SU-DHL-6 (cell line): Measurements from ENCODE around the gene CYLC2.

ENCODE experiments used
- H2AFZ ChIP-seq: fragments of 200-600 bp; sonication (generic); 2 replicates; pipeline ENCODE4 v1.6.1; 2014; ENCODE audit warnings: low read depth, mild to moderate bottlenecking, moderate library complexity, mixed read lengths, antibody characterized with exemption, low read length; ENCODE audit not compliant: severe bottlenecking
- H3F3A ChIP-seq: fragments of 200-600 bp; shearing (Covaris generic); 2 replicates; pipeline ENCODE4 v1.6.0; 2016; ENCODE audit warnings: antibody characterized with exemption, mild to moderate bottlenecking; ENCODE audit not compliant: insufficient read depth
- H3K27ac ChIP-seq: fragments of 200-600 bp; sonication (generic); 2 replicates; pipeline ENCODE4 v1.5.1; 2016; ENCODE audit warnings: low read depth, mild to moderate bottlenecking, low read length, moderate library complexity, mixed read lengths
- H3K27me3 ChIP-seq: fragments of 200-600 bp; sonication (generic), shearing (Covaris generic); 2 replicates; pipeline ENCODE4 v1.6.0; 2014; ENCODE audit warnings: mild to moderate bottlenecking, low read length
- H3K36me3 ChIP-seq: fragments of 200-600 bp; sonication (generic); 2 replicates; pipeline ENCODE4 v1.6.1; 2014; ENCODE audit warnings: mild to moderate bottlenecking, low read length, mixed read lengths
- H3K4me2 ChIP-seq: fragments of 300-600, 200-600 bp; shearing (Covaris generic), sonication (generic); 2 replicates; pipeline ENCODE4 v1.6.0; 2014; ENCODE audit warnings: low read length, low read depth, mild to moderate bottlenecking; ENCODE audit not compliant: poor library complexity, severe bottlenecking
- H3K4me3 ChIP-seq: fragments of 200-600 bp; sonication (generic); 2 replicates; pipeline ENCODE4 v1.5.1; 2014; ENCODE audit warnings: antibody characterized with exemption, low read length, mild to moderate bottlenecking, mixed read lengths; ENCODE audit not compliant: insufficient read depth, poor library complexity, severe bottlenecking
- H3K79me2 ChIP-seq: fragments of 200-600 bp; sonication (generic); 2 replicates; pipeline ENCODE4 v1.6.1; 2014; ENCODE audit warnings: mild to moderate bottlenecking, low read length, moderate library complexity; ENCODE audit not compliant: insufficient read depth
- H3K9ac ChIP-seq: fragments of 200-600 bp; sonication (generic); 2 replicates; pipeline ENCODE4 v1.7.0; 2014; ENCODE audit warnings: mild to moderate bottlenecking, low read length
- H3K9me2 ChIP-seq: fragments of 200-600 bp; sonication (generic); replicated peaks from 2 replicates; pipeline ENCODE4 v1.6.1; 2014; ENCODE audit warnings: low read length; ENCODE audit not compliant: insufficient read depth
- H3K9me3 ChIP-seq: fragments of 200-600 bp; sonication (generic); 2 replicates; pipeline ENCODE4 v1.6.1; 2014; ENCODE audit warnings: low read length, mixed read lengths; ENCODE audit not compliant: insufficient read depth
- H4K20me1 ChIP-seq: fragments of 200-600 bp; sonication (generic); 2 replicates; pipeline ENCODE4 v1.6.1; 2014; ENCODE audit warnings: low read depth, mild to moderate bottlenecking, antibody characterized with exemption, low read length, moderate library complexity, mixed read lengths
- CTCF ChIP-seq: fragments of 200-600 bp; sonication (generic); IDR thresholded peaks from one replicate; pipeline ENCODE4 v1.5.1; 2017; ENCODE audit warnings: antibody characterized with exemption, mild to moderate bottlenecking, low read length, moderate library complexity; ENCODE audit not compliant: insufficient read depth, poor library complexity, severe bottlenecking
- EZH2phosphoT487 ChIP-seq: fragments of 200-600 bp; sonication (generic), shearing (Covaris generic); conservative IDR thresholded peaks from 2 replicates; pipeline ENCODE4 v1.6.1; 2018; ENCODE audit warnings: mild to moderate bottlenecking, antibody characterized with exemption, low read length, moderate library complexity, mixed read lengths

The CYLC2 gene

GRCh38 chr9:103041961-103042360 lies 46.8 kb downstream of the CYLC2 start:
- no peaks in the 10 kb centered on the region for H3F3A ChIP-seq
- no peak for TF ChIP-seq EZH2phosphoT487
- no peak for TF ChIP-seq CTCF
- no peaks in the 10 kb centered on the region for H3K79me2 ChIP-seq
- no peak overlapping the region for H3K27ac ChIP-seq
- no peaks in the 10 kb centered on the region for H4K20me1 ChIP-seq
- no peaks in the 10 kb centered on the region for H3K27me3 ChIP-seq
- H3K9me3 ChIP-seq, result no peaks in the 10 kb centered on the region
- H3K36me3 ChIP-seq, result no peaks in the 10 kb centered on the region
- no peak overlapping the region for H3K4me3 ChIP-seq
- H2AFZ ChIP-seq, result no peak overlapping the region
- H3K9ac ChIP-seq, result no peak overlapping the region
- H3K4me2 ChIP-seq, result no peak overlapping the region
- no peaks in the 10 kb centered on the region for H3K9me2 ChIP-seq
